ENCODE results near the gene CYSTM1. TPM values are rescaled to one million over a fixed set of nuclear protein-coding genes. Genes with fewer than 3 reads are reported as not detected.

The CYSTM1 gene
- polyA plus RNA-seq, 1 donor from 2014 or later: 6.6 TPM

DNA sequence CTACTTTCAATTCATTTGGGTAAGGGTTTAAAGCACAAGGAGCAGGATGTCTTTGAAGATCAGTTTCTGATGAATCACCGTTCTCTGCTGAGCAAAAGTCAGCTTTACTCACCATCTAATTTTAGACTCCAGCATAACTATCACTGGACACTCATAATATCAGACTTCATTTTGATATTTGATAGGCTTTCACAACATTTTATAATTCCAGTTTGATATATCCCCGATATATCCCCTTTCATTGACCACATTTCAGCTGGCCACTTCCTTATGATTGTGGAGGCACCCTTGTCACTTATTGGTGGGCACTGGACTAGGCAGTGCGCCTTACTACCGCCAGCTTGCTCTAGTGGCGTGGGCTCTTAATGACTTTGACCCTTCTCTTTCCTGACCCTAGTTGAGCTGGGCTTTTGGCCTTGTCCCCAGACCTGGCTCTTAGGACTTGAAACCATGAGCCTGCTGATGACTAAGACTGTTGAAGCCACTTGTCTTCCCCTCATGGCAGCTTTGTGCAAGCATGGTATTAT, 46.8 kb downstream of the CYSTM1 start (continued):
- TF ChIP-seq, protein P1, sequence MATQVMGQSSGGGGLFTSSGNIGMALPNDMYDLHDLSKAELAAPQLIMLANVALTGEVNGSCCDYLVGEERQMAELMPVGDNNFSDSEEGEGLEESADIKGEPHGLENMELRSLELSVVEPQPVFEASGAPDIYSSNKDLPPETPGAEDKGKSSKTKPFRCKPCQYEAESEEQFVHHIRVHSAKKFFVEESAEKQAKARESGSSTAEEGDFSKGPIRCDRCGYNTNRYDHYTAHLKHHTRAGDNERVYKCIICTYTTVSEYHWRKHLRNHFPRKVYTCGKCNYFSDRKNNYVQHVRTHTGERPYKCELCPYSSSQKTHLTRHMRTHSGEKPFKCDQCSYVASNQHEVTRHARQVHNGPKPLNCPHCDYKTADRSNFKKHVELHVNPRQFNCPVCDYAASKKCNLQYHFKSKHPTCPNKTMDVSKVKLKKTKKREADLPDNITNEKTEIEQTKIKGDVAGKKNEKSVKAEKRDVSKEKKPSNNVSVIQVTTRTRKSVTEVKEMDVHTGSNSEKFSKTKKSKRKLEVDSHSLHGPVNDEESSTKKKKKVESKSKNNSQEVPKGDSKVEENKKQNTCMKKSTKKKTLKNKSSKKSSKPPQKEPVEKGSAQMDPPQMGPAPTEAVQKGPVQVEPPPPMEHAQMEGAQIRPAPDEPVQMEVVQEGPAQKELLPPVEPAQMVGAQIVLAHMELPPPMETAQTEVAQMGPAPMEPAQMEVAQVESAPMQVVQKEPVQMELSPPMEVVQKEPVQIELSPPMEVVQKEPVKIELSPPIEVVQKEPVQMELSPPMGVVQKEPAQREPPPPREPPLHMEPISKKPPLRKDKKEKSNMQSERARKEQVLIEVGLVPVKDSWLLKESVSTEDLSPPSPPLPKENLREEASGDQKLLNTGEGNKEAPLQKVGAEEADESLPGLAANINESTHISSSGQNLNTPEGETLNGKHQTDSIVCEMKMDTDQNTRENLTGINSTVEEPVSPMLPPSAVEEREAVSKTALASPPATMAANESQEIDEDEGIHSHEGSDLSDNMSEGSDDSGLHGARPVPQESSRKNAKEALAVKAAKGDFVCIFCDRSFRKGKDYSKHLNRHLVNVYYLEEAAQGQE (IDR thresholded peaks at IDR 0.05; ENCODE audit: borderline replicate concordance): no peak

DNA sequence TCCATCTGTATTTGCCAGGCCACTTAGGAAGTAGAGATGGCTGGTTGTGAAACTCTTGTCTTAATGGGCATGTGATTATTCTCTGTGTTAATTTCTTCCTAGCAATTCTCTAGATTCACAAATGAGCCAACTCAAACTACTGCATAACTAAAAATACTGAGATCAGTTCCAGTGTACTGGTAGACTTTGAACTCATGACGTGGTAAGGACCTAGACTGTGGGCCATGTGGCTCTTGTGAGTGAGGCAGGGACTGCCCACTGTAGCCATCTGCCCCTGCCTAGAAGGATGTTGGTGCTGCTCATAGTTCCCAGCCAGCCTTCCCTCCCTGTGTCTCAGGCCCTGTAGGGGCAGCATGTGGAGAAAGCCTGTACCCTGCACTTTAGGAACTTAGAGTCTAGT, 47.4 kb downstream of the CYSTM1 start:
- Histone ChIP-seq H3K36me3 (ENCODE audit: insufficient read depth, low read length) (no peaks in the 10 kb centered on the region), H2AFZ (ENCODE audit: low read depth, low read length) (no peak overlapping the region), H3K4me3 (ENCODE audit: low read length) (no peak overlapping the region), H3K79me2 (replicated peaks; ENCODE audit: insufficient read depth, low read length) (no peaks in the 10 kb centered on the region), H4K20me1 (ENCODE audit: insufficient read depth) (no peaks in the 10 kb centered on the region), H3K9ac (ENCODE audit: low read length) (no peak overlapping the region), H3K9me2 (ENCODE audit: insufficient read depth, low read length) (no peaks in the 10 kb centered on the region), H3K9me3 (ENCODE audit: low read length) (no peaks in the 10 kb centered on the region), H3K27ac (ENCODE audit: low read length) (no peak overlapping the region), H3K4me2 (ENCODE audit: low read length) (no peak overlapping the region), H3K27me3 (ENCODE audit: insufficient read depth, low read depth, low read length) (no peaks in the 10 kb centered on the region), H3F3A (ENCODE audit: insufficient read depth, low read length, poor library complexity, severe bottlenecking) (no peaks in the 10 kb centered on the region)
- no peak for TF ChIP-seq MXI1 (conservative IDR thresholded peaks at IDR 0.05; ENCODE audit: poor library complexity, severe bottlenecking)
- no peak for TF ChIP-seq RAD21 (conservative IDR thresholded peaks at IDR 0.05)
- no peak for TF ChIP-seq POLR2AphosphoS5 (IDR thresholded peaks at IDR 0.05)
- no peak for TF ChIP-seq TAF1 (IDR thresholded peaks at IDR 0.05; ENCODE audit: low read depth)
- TF ChIP-seq, protein P2, sequence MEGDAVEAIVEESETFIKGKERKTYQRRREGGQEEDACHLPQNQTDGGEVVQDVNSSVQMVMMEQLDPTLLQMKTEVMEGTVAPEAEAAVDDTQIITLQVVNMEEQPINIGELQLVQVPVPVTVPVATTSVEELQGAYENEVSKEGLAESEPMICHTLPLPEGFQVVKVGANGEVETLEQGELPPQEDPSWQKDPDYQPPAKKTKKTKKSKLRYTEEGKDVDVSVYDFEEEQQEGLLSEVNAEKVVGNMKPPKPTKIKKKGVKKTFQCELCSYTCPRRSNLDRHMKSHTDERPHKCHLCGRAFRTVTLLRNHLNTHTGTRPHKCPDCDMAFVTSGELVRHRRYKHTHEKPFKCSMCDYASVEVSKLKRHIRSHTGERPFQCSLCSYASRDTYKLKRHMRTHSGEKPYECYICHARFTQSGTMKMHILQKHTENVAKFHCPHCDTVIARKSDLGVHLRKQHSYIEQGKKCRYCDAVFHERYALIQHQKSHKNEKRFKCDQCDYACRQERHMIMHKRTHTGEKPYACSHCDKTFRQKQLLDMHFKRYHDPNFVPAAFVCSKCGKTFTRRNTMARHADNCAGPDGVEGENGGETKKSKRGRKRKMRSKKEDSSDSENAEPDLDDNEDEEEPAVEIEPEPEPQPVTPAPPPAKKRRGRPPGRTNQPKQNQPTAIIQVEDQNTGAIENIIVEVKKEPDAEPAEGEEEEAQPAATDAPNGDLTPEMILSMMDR (IDR thresholded peaks at IDR 0.05; ENCODE audit: poor library complexity, severe bottlenecking): no peak
- no peak for TF ChIP-seq EZH2 (IDR thresholded peaks at IDR 0.05; ENCODE audit: borderline replicate concordance, insufficient read depth, low read length, poor library complexity, severe bottlenecking)
- TF ChIP-seq, protein P1 (IDR thresholded peaks at IDR 0.05; ENCODE audit: borderline replicate concordance): no peak
- no peak for TF ChIP-seq SMC3 (conservative IDR thresholded peaks at IDR 0.05; ENCODE audit: poor library complexity)
- TF ChIP-seq EP300 (conservative IDR thresholded peaks at IDR 0.05; ENCODE audit: poor library complexity, severe bottlenecking): no peak

Measured in neural cell (in vitro differentiated cells).